Right atrium auricular region (tissue), 2 donors: ENCODE measurements around the gene CDC42BPA. TPM values are rescaled to one million over a fixed set of nuclear protein-coding genes. Genes with fewer than 3 reads are reported as not detected.
"Not testable (repeated sequence)": the region's sequence is repeated elsewhere in the genome, so short reads cannot be mapped to it uniquely, and the experiment has no call there.

ENCODE experiments used
- DNase-seq: peaks from one replicate; pipeline ENCODE4 v3.0.0-alpha.2; 2019; ENCODE audit warnings: low spot score
- H3K27ac ChIP-seq, 2 donors: fragments of 200-600 bp; sonication (generic); 1 replicate in 1 of 2; 2 replicates in 1 of 2; pipeline ENCODE4 v1.5.1; 2016 to 2019
- H3K27me3 ChIP-seq, 2 donors: fragments of 200-600 bp; sonication (generic); one replicate each; pipeline versions ENCODE4 v1.5.1 to v1.6.0; 2017 to 2019
- H3K36me3 ChIP-seq: fragments of 200-600 bp; sonication (generic); one replicate; pipeline ENCODE4 v1.5.1; 2016
- H3K4me1 ChIP-seq, 2 donors: fragments of 200-600 bp; sonication (generic); one replicate each; pipeline versions ENCODE4 v1.5.1 to v1.6.0; 2017 to 2019
- H3K4me3 ChIP-seq, 2 donors: fragments of 200-600 bp; sonication (generic); 1 replicate in 1 of 2; 2 replicates in 1 of 2; pipeline ENCODE4 v1.5.1; 2017 to 2019; ENCODE audit warnings: mild to moderate bottlenecking in 1 of 2, moderate library complexity in 1 of 2
- H3K9me3 ChIP-seq, 2 donors: fragments of 200-600 bp; sonication (generic); one replicate each; pipeline ENCODE4 v1.5.1; 2019
- CTCF ChIP-seq, 2 donors: fragments of 200-600 bp; sonication (generic); IDR thresholded peaks; one replicate each; pipeline ENCODE4 v1.5.1; 2019; ENCODE audit warnings: antibody characterized with exemption in 2 of 2
- total RNA-seq, 2 donors: library from RNA; depleted of rRNA; stranded (reverse); fragments of >200 nt; gene quantifications; one replicate each; pipeline ENCODE4 v1.1.0, GENCODE V29; 2016

The CDC42BPA gene
- total RNA-seq, 2 donors from 2014 or later, result 26.0 to 32.0 TPM

GRCh38 chr1:227295609-227296008, 22.7 kb downstream of the CDC42BPA start:
- no peak overlapping the region for H3K27ac ChIP-seq
- no peaks in the 10 kb centered on the region for H3K36me3 ChIP-seq
- TF ChIP-seq CTCF (IDR thresholded peaks at IDR 0.05), result no peak
- H3K4me1 ChIP-seq, result peaks cover 0 to 20% of the 10 kb centered on the region in 2 donors
- no peaks in the 10 kb centered on the region for H3K9me3 ChIP-seq
- H3K27me3 ChIP-seq, result no peaks in the 10 kb centered on the region
- no peak overlapping the region for H3K4me3 ChIP-seq
- DNase-seq, result no peak

- Histone ChIP-seq H3K4me1 (no peaks in the 10 kb centered on the region), H3K9me3 (no peaks in the 10 kb centered on the region), H3K27me3 (no peaks in the 10 kb centered on the region), H3K27ac (no peak overlapping the region), H3K4me3 (no peak overlapping the region), H3K36me3 (no peaks in the 10 kb centered on the region)
- DNase-seq, result no peak
- TF ChIP-seq CTCF (IDR thresholded peaks at IDR 0.05), result no peak
Measured at GRCh38 chr1:227285745-227286144, 32.5 kb downstream of the CDC42BPA start.

GRCh38 chr1:227281371-227281770, 36.9 kb downstream of the CDC42BPA start:
- H3K4me3 ChIP-seq, result no peak overlapping the region
- no peaks in the 10 kb centered on the region for H3K27me3 ChIP-seq
- no peaks in the 10 kb centered on the region for H3K4me1 ChIP-seq
- H3K36me3 ChIP-seq, result no peaks in the 10 kb centered on the region
- no peak for TF ChIP-seq CTCF (IDR thresholded peaks at IDR 0.05)
- H3K9me3 ChIP-seq, result no peaks in the 10 kb centered on the region
- no peak for DNase-seq
- H3K27ac ChIP-seq, result no peak overlapping the region

- Histone ChIP-seq H3K27ac (no peak overlapping the region), H3K4me1 (no peaks in the 10 kb centered on the region), H3K4me3 (no peak overlapping the region), H3K36me3 (no peaks in the 10 kb centered on the region), H3K9me3 (no peaks in the 10 kb centered on the region), H3K27me3 (no peaks in the 10 kb centered on the region)
- TF ChIP-seq CTCF (IDR thresholded peaks at IDR 0.05), result no peak
- DNase-seq, result no peak
Measured at GRCh38 chr1:227280836-227281235, 37.5 kb downstream of the CDC42BPA start.

- not testable (repeated sequence) for H3K4me1 ChIP-seq, DNase-seq, H3K4me3 ChIP-seq, H3K9me3 ChIP-seq, H3K27ac ChIP-seq, H3K36me3 ChIP-seq, H3K27me3 ChIP-seq
Measured at GRCh38 chr1:227276156-227276693, 42.1 kb downstream of the CDC42BPA start.

GRCh38 chr1:227273557-227273956, 44.7 kb downstream of the CDC42BPA start:
- no peak for DNase-seq
- Histone ChIP-seq H3K27ac (no peak overlapping the region), H3K9me3 (no peaks in the 10 kb centered on the region), H3K4me3 (no peak overlapping the region), H3K4me1 (peaks cover 0 to 7% of the 10 kb centered on the region in 2 donors), H3K27me3 (no peaks in the 10 kb centered on the region), H3K36me3 (no peaks in the 10 kb centered on the region)
- TF ChIP-seq CTCF (IDR thresholded peaks at IDR 0.05), result no peak
